Stimulated activated CD8-positive, alpha-beta memory T cell treated with anti-CD3 and anti-CD28 coated beads, Interleukin-4, amount 100 ng/mL, for 24 hours (primary cell): ENCODE measurements around the gene EEF1G.
A peak's percentile ranks its signal among the peaks of the same experiment; 100 is the strongest.
"Not testable (repeated sequence)": the region's sequence is repeated elsewhere in the genome, so short reads cannot be mapped to it uniquely, and the experiment has no call there.

Source experiments
- DNase-seq: peaks from one replicate; pipeline ENCODE4 v3.0.0-alpha.2; 2020; ENCODE audit warnings: low read depth

Gene EEF1G

GRCh38 chr11:62577046-62577714 lies 3.5 kb upstream of the EEF1G start:
- no peak for DNase-seq

GRCh38 chr11:62575837-62576236 lies 2.1 kb upstream of the EEF1G start:
- no peak for DNase-seq

- DNase-seq, result no peak
These were observed 1.5 kb upstream of the EEF1G start for GRCh38 chr11:62575156-62575555.

GRCh38 chr11:62574363-62575071 lies 826 bp upstream of the EEF1G start:
- DNase-seq, result no peak

GRCh38 chr11:62573006-62573591 lies 592 bp downstream of the EEF1G start:
- no peak for DNase-seq

GRCh38 chr11:62572431-62572830 lies 1.3 kb downstream of the EEF1G start:
- no peak for DNase-seq

GRCh38 chr11:62571493-62571892 lies 2.2 kb downstream of the EEF1G start:
- not testable (repeated sequence) for DNase-seq

- not testable (repeated sequence) for DNase-seq
These were observed 2.8 kb downstream of the EEF1G start for GRCh38 chr11:62570903-62571302.

- DNase-seq, result no peak
These were observed 4.1 kb downstream of the EEF1G start for GRCh38 chr11:62569611-62570010.

GRCh38 chr11:62567018-62567633 lies 6.6 kb downstream of the EEF1G start:
- DNase-seq, result no peak

GRCh38 chr11:62566247-62566646 lies 7.4 kb downstream of the EEF1G start:
- no peak for DNase-seq

GRCh38 chr11:62565100-62565802 lies 8.4 kb downstream of the EEF1G start:
- no peak for DNase-seq

- DNase-seq, result not testable (repeated sequence)
These were observed 11.9 kb downstream of the EEF1G start for GRCh38 chr11:62561677-62562230.

GRCh38 chr11:62560566-62561103 lies 13.1 kb downstream of the EEF1G start:
- no peak for DNase-seq

- DNase-seq, result not testable (repeated sequence)
These were observed 14.1 kb downstream of the EEF1G start for GRCh38 chr11:62559626-62560025.

- DNase-seq, result no peak
These were observed 14.5 kb downstream of the EEF1G start for GRCh38 chr11:62559204-62559603.

GRCh38 chr11:62558669-62559068 lies 15.0 kb downstream of the EEF1G start:
- no peak for DNase-seq

- no peak for DNase-seq
These were observed 16.6 kb downstream of the EEF1G start for GRCh38 chr11:62556875-62557631.

GRCh38 chr11:62556108-62556874 lies 17.4 kb downstream of the EEF1G start:
- DNase-seq, result peak; percentile 73

GRCh38 chr11:62555464-62556107 lies 18.1 kb downstream of the EEF1G start:
- no peak for DNase-seq
